HEK293T (cell line): ENCODE data around the gene ZNF180.

Experiments used
- CTCF ChIA-PET: fragments of 350-600 bp; formaldehyde crosslinking; extraction: SDS; loops from one replicate; lab custom pipeline; 2021; ENCODE audit warnings: antibody characterized with exemption, inconsistent platforms; lab: Yijun Ruan, JAX
- POLR2A ChIA-PET: fragments of 350-600 bp; formaldehyde crosslinking; extraction: SDS; loops from one replicate; lab custom pipeline; 2020; ENCODE audit warnings: antibody characterized with exemption, inconsistent platforms; lab: Yijun Ruan, JAX
- DNase-seq: peaks from one replicate; pipeline ENCODE4 v3.0.0; 2012; ENCODE audit warnings: mixed read lengths; ENCODE audit errors: extremely low spot score
- ARNT ChIP-seq: fragments of 450-650 bp; IDR thresholded peaks from 2 replicates; pipeline ENCODE4 v1.6.1; 2017; ENCODE audit warnings: mild to moderate bottlenecking
- BHLHE40 ChIP-seq: fragments of 450-650 bp; IDR thresholded peaks from 2 replicates; pipeline ENCODE4 v1.6.1; 2016; ENCODE audit warnings: mild to moderate bottlenecking, moderate library complexity, borderline replicate concordance
- CTBP1 ChIP-seq: fragments of 450-650 bp; IDR thresholded peaks from 2 replicates; pipeline ENCODE4 v1.6.1; 2016; ENCODE audit warnings: borderline replicate concordance
- ELF4 ChIP-seq: fragments of 450-650 bp; IDR thresholded peaks from 2 replicates; pipeline ENCODE4 v1.6.1; 2017; ENCODE audit warnings: antibody characterized with exemption
- FOXA1 ChIP-seq: fragments of 450-650 bp; IDR thresholded peaks from 2 replicates; pipeline ENCODE4 v1.6.1; 2016; ENCODE audit warnings: mild to moderate bottlenecking
- FOXK2 ChIP-seq: fragments of 450-650 bp; IDR thresholded peaks from 2 replicates; pipeline ENCODE4 v1.6.1; 2016; ENCODE audit warnings: mild to moderate bottlenecking
- FOXM1 ChIP-seq: fragments of 450-650 bp; IDR thresholded peaks from 2 replicates; pipeline ENCODE4 v1.6.1; 2017; ENCODE audit warnings: mild to moderate bottlenecking, borderline replicate concordance
- HDGF ChIP-seq: fragments of 450-650 bp; IDR thresholded peaks from 2 replicates; pipeline ENCODE4 v1.6.1; 2017; ENCODE audit warnings: antibody characterized with exemption, borderline replicate concordance
- L3MBTL2 ChIP-seq: fragments of 450-650 bp; conservative IDR thresholded peaks from 2 replicates; pipeline ENCODE4 v1.6.1; 2016; ENCODE audit warnings: mild to moderate bottlenecking
- LEF1 ChIP-seq: fragments of 450-650 bp; IDR thresholded peaks from 2 replicates; pipeline ENCODE4 v1.6.1; 2017; ENCODE audit warnings: mild to moderate bottlenecking, borderline replicate concordance
- NFRKB ChIP-seq: fragments of 450-650 bp; IDR thresholded peaks from 2 replicates; pipeline ENCODE4 v1.6.1; 2016; ENCODE audit warnings: mild to moderate bottlenecking, moderate library complexity
- PKNOX1 ChIP-seq: fragments of 450-650 bp; IDR thresholded peaks from 2 replicates; pipeline ENCODE4 v1.6.1; 2016
- SP1 ChIP-seq: fragments of 450-650 bp; IDR thresholded peaks from 2 replicates; pipeline ENCODE4 v1.6.1; 2017
- SUZ12 ChIP-seq: fragments of 450-650 bp; IDR thresholded peaks from 2 replicates; pipeline ENCODE4 v1.6.1; 2016; ENCODE audit warnings: mild to moderate bottlenecking
- TARDBP ChIP-seq: fragments of 450-650 bp; IDR thresholded peaks from 2 replicates; pipeline ENCODE4 v1.6.1; 2016

The ZNF180 gene

DNA sequence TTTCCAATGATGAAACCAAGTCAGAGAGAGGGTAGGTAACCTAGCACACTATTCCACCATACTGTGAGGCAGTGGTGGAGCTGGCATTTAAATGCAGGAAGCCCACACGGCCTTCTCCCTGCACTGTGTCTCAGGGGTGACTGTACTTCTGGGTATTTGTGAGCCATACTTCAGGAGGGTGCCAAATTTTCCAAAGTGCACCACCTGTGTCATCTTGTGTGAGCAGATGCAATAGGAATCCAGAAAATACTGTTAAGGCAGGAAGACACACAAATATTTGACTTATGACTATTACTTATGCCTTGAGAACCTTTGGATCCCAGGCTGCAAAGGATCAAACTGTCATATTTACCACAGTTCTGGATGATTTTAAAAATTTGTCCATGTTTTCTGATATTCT is 69.4 kb downstream of the ZNF180 start:
- CTCF ChIA-PET, result no interaction called here
- TF ChIP-seq SP1, result no peak
- TF ChIP-seq FOXK2, result no peak
- no peak for TF ChIP-seq L3MBTL2
- no peak for TF ChIP-seq FOXA1
- no peak for TF ChIP-seq TARDBP
- TF ChIP-seq PKNOX1, result no peak
- no peak for TF ChIP-seq ARNT
- no peak for TF ChIP-seq SUZ12
- no peak for TF ChIP-seq BHLHE40
- no peak for TF ChIP-seq FOXM1
- no peak for TF ChIP-seq HDGF
- no peak for TF ChIP-seq ELF4
- TF ChIP-seq NFRKB, result no peak
- no peak for TF ChIP-seq CTBP1
- no peak for TF ChIP-seq LEF1
- POLR2A ChIA-PET, result no interaction called here
- DNase-seq, result no peak
